Panc1 (cell line): ENCODE data around the gene SLC22A6. TPM values are rescaled to one million over a fixed set of nuclear protein-coding genes. Genes with fewer than 3 reads are reported as not detected.
A peak's percentile ranks its signal among the peaks of the same experiment; 100 is the strongest.

Source experiments
- ATAC-seq: fragments of 200-7000 bp; cut with Tn5 transposase; 2 replicates; pipeline ENCODE4 v1.9.1; 2020; ENCODE audit warnings: mild to moderate bottlenecking, moderate library complexity
- BruUV-seq: library from RNA; stranded (reverse); fragments of 400-500 nt; replicated peaks from 2 replicates; lab custom pipeline; 2021; lab: Mats Ljungman, UMichigan
- CTCF ChIA-PET: fragments of 300-600 bp; sonication (Branson Sonifier 250); formaldehyde crosslinking; loops from one replicate; lab custom pipeline; 2022; ENCODE audit warnings: antibody characterized with exemption; lab: Charles Lee
- POLR2A ChIA-PET: fragments of 300-600 bp; sonication (Branson Sonifier 250); formaldehyde crosslinking; loops from one replicate; lab custom pipeline; 2022; ENCODE audit warnings: antibody characterized with exemption; lab: Charles Lee
- DNase-seq: peaks from one replicate; pipeline ENCODE4 v3.0.0-alpha.2; 2010; ENCODE audit warnings: low read depth, low spot score
- H3K27ac ChIP-seq: 2 replicates; pipeline ENCODE4 v1.5.1; 2011; ENCODE audit warnings: mild to moderate bottlenecking, low read length, inconsistent platforms
- H3K27me3 ChIP-seq: fragments of 200-500 bp; sonication (Bioruptor generic); 2 replicates; pipeline ENCODE4 v1.6.0; 2014; ENCODE audit warnings: low read length, inconsistent platforms; ENCODE audit not compliant: control insufficient read depth, insufficient read depth
- H3K36me3 ChIP-seq: fragments of 200-500 bp; sonication (Bioruptor generic); 2 replicates; pipeline ENCODE4 v1.5.1; 2014; ENCODE audit warnings: inconsistent platforms, mild to moderate bottlenecking, low read length, moderate library complexity; ENCODE audit not compliant: control insufficient read depth, insufficient read depth
- H3K4me1 ChIP-seq: 2 replicates; pipeline ENCODE4 v1.5.1; 2011; ENCODE audit warnings: inconsistent platforms, mild to moderate bottlenecking, low read length, moderate library complexity; ENCODE audit not compliant: control insufficient read depth, insufficient read depth
- H3K4me3 ChIP-seq, 2 experiments: 2 replicates each; pipeline ENCODE4 v1.5.1; 2011 to 2012; ENCODE audit warnings: low read depth in 2 of 2, low read length in 2 of 2, mild to moderate bottlenecking in 2 of 2, inconsistent platforms in 1 of 2, moderate library complexity in 1 of 2
- H3K9me3 ChIP-seq: fragments of 200-500 bp; sonication (Bioruptor generic); 2 replicates; pipeline ENCODE4 v1.5.1; 2014; ENCODE audit warnings: low read depth, mild to moderate bottlenecking, inconsistent platforms, low read length, moderate library complexity; ENCODE audit not compliant: control insufficient read depth, insufficient read depth
- POLR2AphosphoS5 ChIP-seq: IDR thresholded peaks from 2 replicates; pipeline ENCODE4 v1.6.1; 2012; ENCODE audit warnings: mild to moderate bottlenecking, low read depth, low read length, moderate library complexity
- REST ChIP-seq, 2 experiments: IDR thresholded peaks; 2 replicates each; pipeline ENCODE4 v1.6.1; 2011 to 2012; ENCODE audit warnings: low read depth in 2 of 2, control low read depth in 1 of 2, low read length in 1 of 2, mild to moderate bottlenecking in 1 of 2, moderate library complexity in 1 of 2; ENCODE audit not compliant: insufficient read depth in 1 of 2
- SIN3A ChIP-seq: IDR thresholded peaks from 2 replicates; pipeline ENCODE4 v1.6.1; 2012; ENCODE audit warnings: low read depth, mild to moderate bottlenecking, low read length, moderate library complexity, borderline replicate concordance; ENCODE audit not compliant: insufficient read depth
- TCF7L2 ChIP-seq: IDR thresholded peaks from 2 replicates; pipeline ENCODE4 v1.6.1; 2011; ENCODE audit warnings: mild to moderate bottlenecking, low read depth, low read length, inconsistent platforms
- in situ Hi-C: cut with HindIII; loops from 2 replicates; pipeline ENCODE4 v1.10.0; 2016; ENCODE audit warnings: low sequenced_read_pairs, low pct_unique_long_range_greater_than_20kb
- intact Hi-C: fragments of 100-400 bp; cut with micrococcal nuclease; formaldehyde crosslinking; loops from one replicate; pipeline ENCODE4 v1.10.0; 2022; ENCODE audit not compliant: unreplicated experiment
- total RNA-seq: library from RNA; stranded (reverse); gene quantifications from one replicate; pipeline ENCODE4 v1.2.1, GENCODE V29; 2021; ENCODE audit not compliant: unreplicated experiment
- TF ChIP-seq, protein P1 (sequence below): fragments of 450-650 bp; IDR thresholded peaks from 2 replicates; pipeline ENCODE4 v1.5.1; 2017; ENCODE audit warnings: mild to moderate bottlenecking

SLC22A6 gene
- total RNA-seq, 1 experiment from 2014 or later: not detected

DNA sequence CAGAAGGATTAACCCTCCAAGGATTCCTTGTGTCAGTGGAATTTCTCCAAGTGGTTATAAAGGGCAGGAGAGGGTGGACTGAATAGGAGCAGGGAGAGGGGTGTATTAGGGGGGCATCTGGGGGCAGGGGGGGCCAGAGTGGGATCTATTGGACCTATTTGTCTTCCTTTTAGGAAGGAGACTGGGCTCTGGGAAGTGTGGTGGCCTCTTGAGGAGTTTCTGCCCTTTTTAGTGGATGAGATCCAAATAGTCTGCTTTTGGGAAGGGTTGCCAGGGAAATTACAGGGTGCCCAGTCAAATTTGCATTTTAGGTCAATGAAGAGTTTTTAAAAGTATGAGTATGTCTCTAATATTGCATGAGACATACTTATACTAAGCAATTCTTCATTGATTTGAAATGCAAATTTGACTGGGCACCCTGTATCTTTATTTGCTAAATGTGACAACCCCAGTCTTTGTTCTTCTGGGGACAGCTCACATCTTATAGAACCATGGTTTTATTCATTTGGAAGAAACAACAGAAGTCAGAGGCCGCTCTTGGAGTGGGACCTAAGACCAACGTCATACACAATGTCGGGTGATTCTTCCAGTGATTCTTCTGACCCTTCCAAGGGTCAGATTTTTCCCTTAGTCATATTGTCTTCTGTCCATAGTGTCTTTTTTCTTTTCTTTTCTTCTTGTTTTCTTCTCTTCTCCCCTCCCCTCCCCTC, 429 bp upstream of the SLC22A6 start:
- no peak for DNase-seq
- in situ Hi-C loops (no loop called here), intact Hi-C loops (no loop called here)
- TF ChIP-seq, protein P1, sequence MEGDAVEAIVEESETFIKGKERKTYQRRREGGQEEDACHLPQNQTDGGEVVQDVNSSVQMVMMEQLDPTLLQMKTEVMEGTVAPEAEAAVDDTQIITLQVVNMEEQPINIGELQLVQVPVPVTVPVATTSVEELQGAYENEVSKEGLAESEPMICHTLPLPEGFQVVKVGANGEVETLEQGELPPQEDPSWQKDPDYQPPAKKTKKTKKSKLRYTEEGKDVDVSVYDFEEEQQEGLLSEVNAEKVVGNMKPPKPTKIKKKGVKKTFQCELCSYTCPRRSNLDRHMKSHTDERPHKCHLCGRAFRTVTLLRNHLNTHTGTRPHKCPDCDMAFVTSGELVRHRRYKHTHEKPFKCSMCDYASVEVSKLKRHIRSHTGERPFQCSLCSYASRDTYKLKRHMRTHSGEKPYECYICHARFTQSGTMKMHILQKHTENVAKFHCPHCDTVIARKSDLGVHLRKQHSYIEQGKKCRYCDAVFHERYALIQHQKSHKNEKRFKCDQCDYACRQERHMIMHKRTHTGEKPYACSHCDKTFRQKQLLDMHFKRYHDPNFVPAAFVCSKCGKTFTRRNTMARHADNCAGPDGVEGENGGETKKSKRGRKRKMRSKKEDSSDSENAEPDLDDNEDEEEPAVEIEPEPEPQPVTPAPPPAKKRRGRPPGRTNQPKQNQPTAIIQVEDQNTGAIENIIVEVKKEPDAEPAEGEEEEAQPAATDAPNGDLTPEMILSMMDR: no peak
- no peak for TF ChIP-seq REST (IDR thresholded peaks at IDR 0.05; ENCODE audit: insufficient read depth in 1 of 2, low read depth in 2 of 2, low read length in 1 of 2)
- no peak for TF ChIP-seq SIN3A
- no peak for TF ChIP-seq POLR2AphosphoS5
- TF ChIP-seq TCF7L2: no peak
- CTCF ChIA-PET: no interaction called here
- ATAC-seq: no peak
- no peaks in the 10 kb centered on the region for H3K36me3 ChIP-seq
- H3K4me3 ChIP-seq: no peak overlapping the region
- H3K4me1 ChIP-seq: no peaks in the 10 kb centered on the region
- no peak overlapping the region for H3K27ac ChIP-seq
- no TSS peak for BruUV-seq
- no peaks in the 10 kb centered on the region for H3K9me3 ChIP-seq
- POLR2A ChIA-PET: no interaction called here
- peaks cover 2% of the 10 kb centered on the region; the same call in 1 of the 2 replicates for H3K27me3 ChIP-seq

GRCh38 chr11:62983536-62984199, 1.1 kb downstream of the SLC22A6 start:
- ChIA-PET POLR2A (no interaction called here), CTCF (interaction anchor here (0.8 kb wide), 1 partner anchor 8 kb away, joined by 3 read pairs; no protein-coding TSS in a partner anchor)
- intact Hi-C loops: no loop called here

More at GRCh38 chr11:62983536-62984199, 1.1 kb downstream of the SLC22A6 start:
- in situ Hi-C loops: no loop called here
- no TSS peak for BruUV-seq
- ATAC-seq: peak; percentile 31; the same call in 1 of the 2 replicates
- no peaks in the 10 kb centered on the region for H3K9me3 ChIP-seq
- H3K36me3 ChIP-seq: no peaks in the 10 kb centered on the region
- no peak overlapping the region for H3K27ac ChIP-seq
- H3K27me3 ChIP-seq: peaks cover 2% of the 10 kb centered on the region; the same call in 1 of the 2 replicates
- DNase-seq: no peak
- H3K4me3 ChIP-seq: no peak overlapping the region
- H3K4me1 ChIP-seq: no peaks in the 10 kb centered on the region
- no peak for TF ChIP-seq TCF7L2
- TF ChIP-seq, protein P1: no peak
- TF ChIP-seq SIN3A: no peak
- TF ChIP-seq POLR2AphosphoS5: no peak
- TF ChIP-seq REST (IDR thresholded peaks at IDR 0.05; ENCODE audit: insufficient read depth in 1 of 2, low read depth in 2 of 2, low read length in 1 of 2): no peak
